HEK293T (cell line): ENCODE measurements around the gene HMX3.

Source experiments
- CTCF ChIA-PET: fragments of 350-600 bp; formaldehyde crosslinking; extraction: SDS; loops from one replicate; lab custom pipeline; 2021; ENCODE audit warnings: antibody characterized with exemption, inconsistent platforms; lab: Yijun Ruan, JAX
- POLR2A ChIA-PET: fragments of 350-600 bp; formaldehyde crosslinking; extraction: SDS; loops from one replicate; lab custom pipeline; 2020; ENCODE audit warnings: antibody characterized with exemption, inconsistent platforms; lab: Yijun Ruan, JAX
- DNase-seq: peaks from one replicate; pipeline ENCODE4 v3.0.0; 2012; ENCODE audit warnings: mixed read lengths; ENCODE audit errors: extremely low spot score
- ARNT ChIP-seq: fragments of 450-650 bp; IDR thresholded peaks from 2 replicates; pipeline ENCODE4 v1.6.1; 2017; ENCODE audit warnings: mild to moderate bottlenecking
- BHLHE40 ChIP-seq: fragments of 450-650 bp; IDR thresholded peaks from 2 replicates; pipeline ENCODE4 v1.6.1; 2016; ENCODE audit warnings: mild to moderate bottlenecking, moderate library complexity, borderline replicate concordance
- CTBP1 ChIP-seq: fragments of 450-650 bp; IDR thresholded peaks from 2 replicates; pipeline ENCODE4 v1.6.1; 2016; ENCODE audit warnings: borderline replicate concordance
- ELF4 ChIP-seq: fragments of 450-650 bp; IDR thresholded peaks from 2 replicates; pipeline ENCODE4 v1.6.1; 2017; ENCODE audit warnings: antibody characterized with exemption
- FOXA1 ChIP-seq: fragments of 450-650 bp; IDR thresholded peaks from 2 replicates; pipeline ENCODE4 v1.6.1; 2016; ENCODE audit warnings: mild to moderate bottlenecking
- FOXK2 ChIP-seq: fragments of 450-650 bp; IDR thresholded peaks from 2 replicates; pipeline ENCODE4 v1.6.1; 2016; ENCODE audit warnings: mild to moderate bottlenecking
- FOXM1 ChIP-seq: fragments of 450-650 bp; IDR thresholded peaks from 2 replicates; pipeline ENCODE4 v1.6.1; 2017; ENCODE audit warnings: mild to moderate bottlenecking, borderline replicate concordance
- HDGF ChIP-seq: fragments of 450-650 bp; IDR thresholded peaks from 2 replicates; pipeline ENCODE4 v1.6.1; 2017; ENCODE audit warnings: antibody characterized with exemption, borderline replicate concordance
- L3MBTL2 ChIP-seq: fragments of 450-650 bp; conservative IDR thresholded peaks from 2 replicates; pipeline ENCODE4 v1.6.1; 2016; ENCODE audit warnings: mild to moderate bottlenecking
- LEF1 ChIP-seq: fragments of 450-650 bp; IDR thresholded peaks from 2 replicates; pipeline ENCODE4 v1.6.1; 2017; ENCODE audit warnings: mild to moderate bottlenecking, borderline replicate concordance
- NFRKB ChIP-seq: fragments of 450-650 bp; IDR thresholded peaks from 2 replicates; pipeline ENCODE4 v1.6.1; 2016; ENCODE audit warnings: mild to moderate bottlenecking, moderate library complexity
- SP1 ChIP-seq: fragments of 450-650 bp; IDR thresholded peaks from 2 replicates; pipeline ENCODE4 v1.6.1; 2017
- SUZ12 ChIP-seq: fragments of 450-650 bp; IDR thresholded peaks from 2 replicates; pipeline ENCODE4 v1.6.1; 2016; ENCODE audit warnings: mild to moderate bottlenecking
- TARDBP ChIP-seq: fragments of 450-650 bp; IDR thresholded peaks from 2 replicates; pipeline ENCODE4 v1.6.1; 2016
- ZNF384 ChIP-seq: fragments of 450-650 bp; IDR thresholded peaks from 2 replicates; pipeline ENCODE4 v1.6.1; 2016
- TF ChIP-seq, protein P1 (sequence below): fragments of 450-650 bp; IDR thresholded peaks from 2 replicates; pipeline ENCODE4 v1.6.1; 2016

HMX3 gene

DNA sequence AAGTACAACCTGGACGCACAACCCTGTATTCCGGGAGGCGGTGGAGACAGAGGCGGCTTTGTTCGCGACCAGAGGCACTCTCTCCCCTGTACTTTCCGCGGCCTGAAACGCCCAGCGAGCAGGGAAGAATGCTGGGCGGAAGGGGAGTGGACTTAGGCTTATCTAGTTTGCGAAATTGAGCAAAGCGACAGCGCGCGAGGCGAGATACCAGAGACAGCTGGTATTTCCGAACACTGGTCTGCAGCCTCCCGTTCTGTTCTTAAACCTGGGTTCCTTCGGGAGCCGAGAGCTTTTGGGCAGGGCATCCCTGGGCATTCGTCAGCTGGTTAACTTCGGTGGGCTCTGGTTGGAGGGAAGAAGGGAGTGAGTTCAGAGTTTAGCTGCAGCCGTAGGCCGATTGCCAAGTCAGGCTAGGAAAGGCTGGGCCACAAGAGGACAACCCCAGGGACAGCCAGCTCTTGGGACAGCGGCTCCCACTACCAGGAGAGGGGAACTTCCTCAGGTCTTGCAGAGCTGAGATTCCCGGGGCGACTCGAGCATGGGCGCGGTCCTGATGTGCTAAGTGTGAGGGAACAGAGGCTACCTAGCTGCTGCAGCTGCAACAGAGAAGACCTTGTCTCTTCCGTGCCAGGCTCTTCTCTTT is 3.9 kb downstream of the HMX3 start:
- TF ChIP-seq HDGF, result no peak
- TF ChIP-seq SP1, result no peak
- no peak for TF ChIP-seq ARNT
- no peak for TF ChIP-seq TARDBP
- no peak for TF ChIP-seq FOXA1
- TF ChIP-seq NFRKB, result no peak
- no peak for TF ChIP-seq FOXK2
- TF ChIP-seq ELF4, result no peak
- TF ChIP-seq BHLHE40, result no peak
- TF ChIP-seq, protein P1, sequence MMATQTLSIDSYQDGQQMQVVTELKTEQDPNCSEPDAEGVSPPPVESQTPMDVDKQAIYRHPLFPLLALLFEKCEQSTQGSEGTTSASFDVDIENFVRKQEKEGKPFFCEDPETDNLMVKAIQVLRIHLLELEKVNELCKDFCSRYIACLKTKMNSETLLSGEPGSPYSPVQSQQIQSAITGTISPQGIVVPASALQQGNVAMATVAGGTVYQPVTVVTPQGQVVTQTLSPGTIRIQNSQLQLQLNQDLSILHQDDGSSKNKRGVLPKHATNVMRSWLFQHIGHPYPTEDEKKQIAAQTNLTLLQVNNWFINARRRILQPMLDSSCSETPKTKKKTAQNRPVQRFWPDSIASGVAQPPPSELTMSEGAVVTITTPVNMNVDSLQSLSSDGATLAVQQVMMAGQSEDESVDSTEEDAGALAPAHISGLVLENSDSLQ, result no peak
- no peak for TF ChIP-seq FOXM1
- TF ChIP-seq ZNF384, result no peak
- TF ChIP-seq LEF1, result no peak
- no peak for TF ChIP-seq SUZ12
- no peak for TF ChIP-seq L3MBTL2
- TF ChIP-seq CTBP1, result no peak
- ChIA-PET CTCF (no interaction called here), POLR2A (interaction anchor here (1.3 kb wide), 1 partner anchor 14 kb away, joined by 3 read pairs; the partner anchor contains the start of gene BUB3)
- no peak for DNase-seq

DNA sequence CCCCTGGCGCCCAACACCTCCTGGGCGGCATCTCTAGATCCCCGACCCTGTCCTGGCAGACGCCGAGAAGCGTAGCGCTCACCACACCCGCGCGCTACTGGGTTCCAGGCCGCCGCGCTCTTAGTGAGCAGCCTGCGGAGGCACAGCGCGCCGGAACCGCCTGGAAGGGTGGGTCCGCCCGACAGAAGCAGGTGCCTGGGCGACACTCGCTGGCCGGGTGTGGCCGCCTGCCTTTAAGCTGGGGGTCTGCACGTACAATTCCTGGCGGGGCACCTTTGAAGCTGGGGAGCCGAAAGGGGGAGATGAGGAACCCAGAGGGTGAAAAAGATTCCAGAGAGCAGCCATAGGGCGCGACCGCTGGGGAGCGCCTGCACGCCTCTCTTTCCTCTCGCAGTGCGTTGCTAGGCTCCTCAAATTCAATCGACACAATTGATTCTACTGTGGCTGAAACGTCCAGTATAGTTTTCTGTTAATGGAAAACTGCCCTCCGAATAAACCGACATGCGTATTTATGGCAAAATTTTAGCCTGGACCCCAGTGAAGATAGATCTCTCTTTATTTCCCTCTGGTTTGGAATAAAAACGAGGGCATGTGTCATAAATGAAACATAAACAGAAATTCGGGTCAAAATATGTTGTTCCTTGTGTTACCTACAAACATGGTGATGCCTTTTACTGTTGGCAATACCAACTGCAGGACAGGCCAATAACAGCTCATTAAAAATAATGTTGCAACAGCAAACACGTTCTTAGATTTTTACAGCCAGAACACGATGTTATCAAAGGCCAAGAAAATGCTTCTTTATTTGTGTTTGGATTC is 4.6 kb downstream of the HMX3 start:
- TF ChIP-seq CTBP1 (no peak), SUZ12 (no peak), FOXK2 (no peak), FOXM1 (no peak), ELF4 (no peak), SP1 (no peak), ZNF384 (no peak), FOXA1 (no peak), HDGF (no peak), L3MBTL2 (no peak), BHLHE40 (no peak), ARNT (no peak), TARDBP (no peak), LEF1 (no peak), NFRKB (no peak)
- TF ChIP-seq, protein P1, result no peak
- CTCF ChIA-PET, result interaction anchor here (0.6 kb wide), 1 partner anchor 69 kb away, joined by 3 read pairs; no protein-coding TSS in a partner anchor
- no peak for DNase-seq
- POLR2A ChIA-PET, result interaction anchor here (1.6 kb wide), 1 partner anchor 14 kb away, joined by 9 read pairs; the partner anchor contains the start of gene BUB3

DNA sequence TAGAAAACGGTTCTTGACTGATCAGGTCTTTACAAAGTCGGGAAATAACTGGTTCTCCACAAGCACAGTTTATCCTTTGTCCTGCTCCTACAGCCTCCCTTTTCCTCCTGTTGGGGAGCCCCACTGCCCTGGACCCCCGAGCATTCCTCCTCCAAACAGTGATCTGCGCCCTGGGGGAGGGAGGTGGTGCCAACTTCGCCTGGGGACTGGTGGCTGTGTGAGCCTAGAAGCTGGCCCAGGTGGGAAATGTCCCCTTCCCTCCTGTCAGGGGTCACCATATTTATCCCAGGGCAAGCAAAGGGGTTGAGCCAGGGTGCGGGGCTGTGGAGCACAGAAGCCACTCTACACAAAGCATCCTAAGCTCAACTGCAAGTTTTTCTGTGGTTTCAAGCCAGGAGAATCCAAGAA is 5.2 kb downstream of the HMX3 start:
- CTCF ChIA-PET, result interaction anchor here (0.6 kb wide), 1 partner anchor 70 kb away, joined by 3 read pairs; no protein-coding TSS in a partner anchor
- POLR2A ChIA-PET, result interaction anchor here (1.6 kb wide), 1 partner anchor 13 kb away, joined by 9 read pairs; the partner anchor contains the start of gene BUB3

DNA sequence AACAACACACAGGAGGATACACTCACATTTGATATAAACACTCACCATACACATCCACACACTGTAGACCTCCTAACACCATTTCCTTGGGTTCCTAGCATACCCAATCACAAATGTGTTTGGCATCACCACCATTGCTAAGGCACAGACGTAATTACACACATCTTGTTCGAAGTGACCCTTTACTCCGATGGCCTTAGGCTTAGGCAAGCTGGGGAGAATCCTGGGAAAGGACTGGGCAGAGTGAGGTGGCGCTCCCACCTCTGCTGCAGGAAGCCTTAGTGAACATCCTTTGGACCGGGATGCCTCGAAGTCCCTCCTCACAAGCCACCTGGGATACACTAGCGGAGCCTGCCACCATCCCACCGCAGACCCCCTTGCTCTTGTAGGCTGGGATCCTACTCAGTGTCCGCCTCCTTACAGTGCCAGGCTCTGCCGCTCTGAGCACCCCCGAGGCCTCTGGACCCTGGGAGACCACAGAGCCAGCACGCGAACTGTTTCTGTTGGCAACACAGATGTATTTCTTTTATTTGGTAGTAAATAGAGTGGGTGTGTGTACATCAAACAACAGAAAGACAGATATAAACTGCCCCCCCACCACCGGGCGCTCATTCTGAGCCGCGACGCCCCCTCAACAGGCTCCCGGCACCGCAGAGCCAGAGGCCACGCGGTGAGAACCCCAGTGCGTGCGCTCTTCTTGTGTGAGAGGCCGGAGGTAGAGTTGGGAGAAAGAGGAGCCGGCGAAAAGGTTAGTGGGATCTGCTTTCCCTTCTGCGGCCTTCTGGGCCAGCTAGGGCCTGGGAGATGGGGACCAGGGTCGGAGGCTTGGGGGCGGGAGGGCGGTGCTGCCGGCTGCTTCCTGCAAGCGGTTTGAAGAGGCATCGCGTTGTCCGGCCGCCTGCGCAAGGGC is 6.3 kb downstream of the HMX3 start:
- TF ChIP-seq ZNF384 (no peak), NFRKB (no peak), ARNT (no peak), ELF4 (no peak), HDGF (no peak), FOXK2 (no peak), FOXM1 (no peak), CTBP1 (no peak), L3MBTL2 (no peak), FOXA1 (no peak), BHLHE40 (no peak), TARDBP (no peak), LEF1 (no peak), SUZ12 (no peak), SP1 (no peak)
- TF ChIP-seq, protein P1, result no peak
- no peak for DNase-seq
- ChIA-PET POLR2A (interaction anchor here (1.6 kb wide), 1 partner anchor 12 kb away, joined by 9 read pairs; the partner anchor contains the start of gene BUB3), CTCF (no interaction called here)

More for the DNA sequence above, 5.2 kb downstream of the HMX3 start:
- TF ChIP-seq TARDBP (no peak), LEF1 (no peak), BHLHE40 (no peak), CTBP1 (no peak), ARNT (no peak), SUZ12 (no peak)
- TF ChIP-seq, protein P1, result no peak
- DNase-seq, result no peak
